SK-N-SH treated with all-trans-retinoic acid at 6 μM for 48 hours (cell line): ENCODE measurements around the gene LYPD4.

Experiments used
- ATAC-seq: fragments of 200-7000 bp; cut with Tn5 transposase; 3 replicates; pipeline ENCODE4 v1.9.1; 2020; ENCODE audit warnings: mild to moderate bottlenecking, moderate library complexity
- ARNTL ChIP-seq: fragments of 450-650 bp; formaldehyde crosslinking; IDR thresholded peaks from 2 replicates; pipeline ENCODE4 v1.5.0; 2020; ENCODE audit warnings: low read depth, mild to moderate bottlenecking, moderate library complexity, borderline replicate concordance
- BACH2 ChIP-seq: fragments of 250-450 bp; sonication (Bioruptor Pico); IDR thresholded peaks from 2 replicates; pipeline ENCODE4 v1.9.0; 2021; ENCODE audit warnings: mild to moderate bottlenecking, borderline replicate concordance
- CREB5 ChIP-seq: fragments of 250-450 bp; sonication (Bioruptor Pico); IDR thresholded peaks from 2 replicates; pipeline ENCODE4 v1.5.1; 2020; ENCODE audit warnings: low read depth, mild to moderate bottlenecking, moderate library complexity
- CSDC2 ChIP-seq: fragments of 250-450 bp; sonication (Bioruptor Pico); IDR thresholded peaks from 2 replicates; pipeline ENCODE4 v1.5.0; 2020; ENCODE audit warnings: mild to moderate bottlenecking, moderate library complexity
- CSRNP3 ChIP-seq: fragments of 250-450 bp; sonication (Bioruptor Pico); IDR thresholded peaks from 2 replicates; pipeline ENCODE4 v1.5.1; 2021; ENCODE audit warnings: mild to moderate bottlenecking, moderate library complexity
- GLIS3 ChIP-seq: fragments of 250-450 bp; sonication (Bioruptor Pico); IDR thresholded peaks from 2 replicates; pipeline ENCODE4 v1.5.0; 2020; ENCODE audit warnings: mild to moderate bottlenecking, moderate library complexity
- ISL1 ChIP-seq: fragments of 250-450 bp; sonication (Bioruptor Pico); IDR thresholded peaks from 2 replicates; pipeline ENCODE4 v2.1.2; 2022; ENCODE audit warnings: mild to moderate bottlenecking, moderate library complexity
- PATZ1 ChIP-seq: fragments of 250-450 bp; sonication (Bioruptor Pico); IDR thresholded peaks from 2 replicates; pipeline ENCODE4 v1.8.0; 2020; ENCODE audit warnings: mild to moderate bottlenecking, moderate library complexity, borderline replicate concordance
- TCF4 ChIP-seq: fragments of 250-450 bp; sonication (Bioruptor Pico); IDR thresholded peaks from 2 replicates; pipeline ENCODE4 v1.8.0; 2021; ENCODE audit warnings: mild to moderate bottlenecking, moderate library complexity, borderline replicate concordance
- TSHZ2 ChIP-seq: fragments of 250-450 bp; sonication (Bioruptor Pico); IDR thresholded peaks from 2 replicates; pipeline ENCODE4 v1.5.0; 2020; ENCODE audit warnings: mild to moderate bottlenecking, moderate library complexity
- ZC3H10 ChIP-seq: fragments of 250-450 bp; sonication (Bioruptor Pico); IDR thresholded peaks from 2 replicates; pipeline ENCODE4 v1.5.1; 2021; ENCODE audit warnings: mild to moderate bottlenecking, moderate library complexity
- ZFP30 ChIP-seq: fragments of 450-650 bp; formaldehyde crosslinking; IDR thresholded peaks from 2 replicates; pipeline ENCODE4 v1.5.0; 2022; ENCODE audit warnings: mild to moderate bottlenecking, moderate library complexity
- ZNF565 ChIP-seq: fragments of 450-650 bp; formaldehyde crosslinking; conservative IDR thresholded peaks from 2 replicates; pipeline ENCODE4 v1.5.0; 2020; ENCODE audit warnings: low read depth, mild to moderate bottlenecking, moderate library complexity
- ZNF70 ChIP-seq: fragments of 450-650 bp; formaldehyde crosslinking; IDR thresholded peaks from 2 replicates; pipeline ENCODE4 v1.5.0; 2020; ENCODE audit warnings: mild to moderate bottlenecking, moderate library complexity

Gene LYPD4

GRCh38 chr19:41853344-41853743, 8.9 kb upstream of the LYPD4 start:
- TF ChIP-seq ZFP30 (CRISPR knock-in tag) (no peak), ISL1 (CRISPR knock-in tag) (no peak), CSRNP3 (CRISPR knock-in tag) (no peak), ZNF70 (CRISPR knock-in tag) (no peak), PATZ1 (CRISPR knock-in tag) (no peak), GLIS3 (CRISPR knock-in tag) (no peak), TSHZ2 (CRISPR knock-in tag) (no peak), TCF4 (CRISPR knock-in tag) (no peak)
- no peak for ATAC-seq

- no peak for ATAC-seq
These were observed 7.0 kb upstream of the LYPD4 start for GRCh38 chr19:41851456-41851855.

More at GRCh38 chr19:41851456-41851855, 7.0 kb upstream of the LYPD4 start:
- no peak for TF ChIP-seq PATZ1 (CRISPR knock-in tag)
- TF ChIP-seq TSHZ2 (CRISPR knock-in tag), result no peak
- TF ChIP-seq ARNTL (CRISPR knock-in tag), result no peak
- no peak for TF ChIP-seq CSDC2 (CRISPR knock-in tag)
- TF ChIP-seq BACH2 (CRISPR knock-in tag), result no peak
- no peak for TF ChIP-seq CREB5 (CRISPR knock-in tag)
- TF ChIP-seq ZC3H10, result no peak
- TF ChIP-seq ZNF565, result no peak
- TF ChIP-seq, all 23 proteins: peak for 0
